GM12878 (cell line): ENCODE data around the gene SLC36A3. TPM values are rescaled to one million over a fixed set of nuclear protein-coding genes. Genes with fewer than 3 reads are reported as not detected.
A peak's percentile ranks its signal among the peaks of the same experiment; 100 is the strongest.

Experiments
- ATAC-seq: fragments of 200-7000 bp; cut with Tn5 transposase; 3 replicates; pipeline ENCODE4 v1.9.1; 2020; ENCODE audit warnings: mild to moderate bottlenecking, moderate library complexity
- BruUV-seq: library from RNA; stranded (reverse); fragments of 400-500 nt; replicated peaks from 2 replicates; lab custom pipeline; 2021; lab: Mats Ljungman, UMichigan
- CTCF ChIA-PET: fragments of 300-600 bp; sonication (Branson Sonifier 250); formaldehyde crosslinking; extraction: SDS; loops from one replicate; lab custom pipeline; 2021; ENCODE audit warnings: inconsistent platforms; lab: Yijun Ruan, JAX
- POLR2A ChIA-PET: fragments of 350-600 bp; formaldehyde crosslinking; extraction: SDS; loops from one replicate; lab custom pipeline; 2021; ENCODE audit warnings: inconsistent platforms; lab: Charles Lee
- RAD21 ChIA-PET: fragments of 300-600 bp; sonication (Branson Sonifier 250); formaldehyde crosslinking; loops from one replicate; lab custom pipeline; 2023; ENCODE audit warnings: antibody characterized with exemption; ENCODE audit not compliant: unreplicated experiment; lab: Charles Lee
- SMC1A ChIA-PET: fragments of 300-600 bp; sonication (Branson Sonifier 250); formaldehyde crosslinking; loops from one replicate; lab custom pipeline; 2023; ENCODE audit not compliant: unreplicated experiment, uncharacterized antibody; lab: Charles Lee
- DNase-seq: peaks from one replicate; pipeline ENCODE4 v3.0.0-alpha.2; 2011; ENCODE audit warnings: low read depth, low spot score
- FAIRE-seq: peaks from 3 replicates; lab custom pipeline; 2011; peaks lifted over from hg19 to GRCh38; lab: Jason Lieb, UNC
- H2AFZ ChIP-seq: 2 replicates; pipeline ENCODE4 v1.6.0; 2011; ENCODE audit warnings: low read depth, low read length, control low read depth; ENCODE audit not compliant: control insufficient read depth
- H3K27ac ChIP-seq: 2 replicates; pipeline ENCODE4 v1.5.1; 2011; ENCODE audit warnings: control low read depth; ENCODE audit not compliant: control insufficient read depth, insufficient read depth
- H3K27me3 ChIP-seq, 2 experiments: replicated peaks in 1 of 2; 2 replicates each; pipeline versions ENCODE4 v1.6.0 to v1.6.1; 2011; ENCODE audit warnings: low read length in 1 of 2; ENCODE audit not compliant: control insufficient read depth in 2 of 2, insufficient read depth in 2 of 2
- H3K36me3 ChIP-seq, 2 experiments: 2 replicates each; pipeline ENCODE4 v1.5.1; 2011; ENCODE audit warnings: low read length in 1 of 2; ENCODE audit not compliant: control insufficient read depth in 2 of 2, insufficient read depth in 2 of 2
- H3K4me1 ChIP-seq: 2 replicates; pipeline ENCODE4 v1.6.1; 2011; ENCODE audit warnings: mild to moderate bottlenecking, low read length, moderate library complexity, mixed read lengths; ENCODE audit not compliant: control insufficient read depth, insufficient read depth
- H3K4me2 ChIP-seq: 2 replicates; pipeline ENCODE4 v1.6.0; 2011; ENCODE audit warnings: control low read depth; ENCODE audit not compliant: control insufficient read depth, insufficient read depth
- H3K4me3 ChIP-seq: fragments of 200-600 bp; sonication (generic); 2 replicates; pipeline ENCODE4 v1.5.1; 2016
- H3K79me2 ChIP-seq: 2 replicates; pipeline ENCODE4 v1.6.0; 2011; ENCODE audit warnings: low read length; ENCODE audit not compliant: control insufficient read depth, insufficient read depth
- H3K9ac ChIP-seq: 2 replicates; pipeline ENCODE4 v1.8.0; 2011; ENCODE audit warnings: low read length, control low read depth, mixed read lengths; ENCODE audit not compliant: control insufficient read depth, insufficient read depth
- H3K9me3 ChIP-seq: replicated peaks from 3 replicates; pipeline ENCODE4 v1.5.1; 2011; ENCODE audit warnings: mild to moderate bottlenecking, low read length; ENCODE audit not compliant: control insufficient read depth, insufficient read depth
- H4K20me1 ChIP-seq: 2 replicates; pipeline ENCODE4 v1.6.0; 2011; ENCODE audit not compliant: control insufficient read depth, insufficient read depth
- ASH2L ChIP-seq: fragments of 300-600, 200-600 bp; sonication (generic); IDR thresholded peaks from 2 replicates; pipeline ENCODE4 v1.6.1; 2017; ENCODE audit warnings: low read depth, mild to moderate bottlenecking, borderline replicate concordance
- ATF2 ChIP-seq: IDR thresholded peaks from 2 replicates; pipeline ENCODE4 v1.6.1; 2012; ENCODE audit warnings: low read length, inconsistent platforms
- BCL11A ChIP-seq: IDR thresholded peaks from 2 replicates; pipeline ENCODE4 v1.6.1; 2011; ENCODE audit warnings: low read depth, low read length
- CTCF ChIP-seq, 3 experiments: IDR thresholded peaks in 2 of 3; conservative IDR thresholded peaks in 1 of 3; 2 replicates each; pipeline ENCODE4 v1.5.1; 2011; ENCODE audit warnings: low read depth in 3 of 3, low read length in 3 of 3, mild to moderate bottlenecking in 3 of 3, control low read depth in 2 of 3, moderate library complexity in 2 of 3, inconsistent platforms in 1 of 3, mixed read lengths in 1 of 3; ENCODE audit not compliant: control insufficient read depth in 2 of 3, insufficient read depth in 1 of 3; ENCODE audit errors: extremely low read depth in 1 of 3
- E2F4 ChIP-seq: IDR thresholded peaks from 2 replicates; pipeline ENCODE4 v1.6.1; 2012; ENCODE audit warnings: low read depth, low read length, improper control_type of control experiment
- HDAC2 ChIP-seq: fragments of 200-600 bp; sonication (generic); IDR thresholded peaks from 2 replicates; pipeline ENCODE4 v1.6.1; 2017
- HSF1 ChIP-seq: fragments of 150-350 bp; IDR thresholded peaks from 2 replicates; pipeline ENCODE4 v1.6.1; 2014; ENCODE audit warnings: mild to moderate bottlenecking, low read depth, low read length
- IKZF1 ChIP-seq: fragments of 450-650 bp; conservative IDR thresholded peaks from 2 replicates; pipeline ENCODE4 v1.6.1; 2017; ENCODE audit warnings: antibody characterized with exemption, mild to moderate bottlenecking
- IKZF2 ChIP-seq, 2 experiments: fragments of 450-650 bp; IDR thresholded peaks; 2 replicates each; pipeline ENCODE4 v1.6.1; 2017; ENCODE audit warnings: mild to moderate bottlenecking in 2 of 2, moderate library complexity in 2 of 2
- POLR2A ChIP-seq: IDR thresholded peaks from 2 replicates; pipeline ENCODE4 v1.6.1; 2011; ENCODE audit warnings: low read depth, mild to moderate bottlenecking, low read length
- RB1 ChIP-seq: fragments of 450-650 bp; formaldehyde crosslinking; IDR thresholded peaks from 2 replicates; pipeline ENCODE4 v1.6.1; 2017; ENCODE audit warnings: mild to moderate bottlenecking, borderline replicate concordance
- YBX1 ChIP-seq: fragments of 450-650 bp; IDR thresholded peaks from 2 replicates; pipeline ENCODE4 v1.6.1; 2016; ENCODE audit warnings: antibody characterized with exemption
- ZBTB11 ChIP-seq: fragments of 450-650 bp; formaldehyde crosslinking; IDR thresholded peaks from 2 replicates; pipeline ENCODE4 v1.5.0; 2022; ENCODE audit warnings: mild to moderate bottlenecking, missing genetic modification characterization
- WGBS: methylation state at CpG from one replicate; pipeline ENCODE4 v1.1.6; 2016; ENCODE audit warnings: low lambda C conversion rate; ENCODE audit not compliant: insufficient replicate concordance, insufficient coverage; ENCODE audit errors: missing lambda C conversion rate; 5-methylcytosine and 5-hydroxymethylcytosine counted together
- in situ Hi-C: fragments of 300-500 bp; cut with MboI; formaldehyde crosslinking; loops from 9 replicates; pipeline ENCODE4 v1.14.3; 2018; ENCODE audit warnings: mixed read lengths
- intact Hi-C: fragments of 100-400 bp; cut with micrococcal nuclease; formaldehyde crosslinking; loops from one replicate; pipeline ENCODE4 v1.14.2; 2022; ENCODE audit not compliant: unreplicated experiment
- polyA plus RNA-seq, 11 experiments: library from polyadenylated mRNA; depleted of rRNA in 4 of 11; unstranded in 6 of 11; stranded (reverse) in 5 of 11; fragments of >200 nt; fragmentation: Nextera tagmentation in 4 of 11; fragmentation: Illumina TruSeq in 1 of 11; extraction: Ambion mirVana in 4 of 11; extraction: Trizol in 1 of 11; gene quantifications; 1 replicate in 1 of 11; 2 replicates in 10 of 11; pipeline versions ENCODE4 v1.2.1 to v1.2.3, GENCODE V29; 2011 to 2016; ENCODE audit warnings: inconsistent platforms in 2 of 11, missing spikeins in 2 of 11, low read depth in 1 of 11
- total RNA-seq, 4 experiments: library from RNA; depleted of rRNA in 3 of 4; stranded (reverse); fragments of >200 nt in 3 of 4; fragmentation: Illumina TruSeq in 1 of 4; extraction: Trizol in 1 of 4; gene quantifications; 2 replicates each; pipeline versions ENCODE4 v1.2.1 to v1.2.3, GENCODE V29; 2013 to 2021

SLC36A3 gene
- total and polyA plus RNA-seq, 10 of the 15 experiments (the other 5 are each of a cell fraction or from before 2014, with no cell fraction given), result 0.03 TPM; not detected in 9

GRCh38 chr5:151285683-151286082, 17.9 kb downstream of the SLC36A3 start (continued):
- TF ChIP-seq ZBTB11 (CRISPR knock-in tag), result no peak
- TF ChIP-seq RB1, result no peak
- TF ChIP-seq HDAC2, result no peak
- no peak for TF ChIP-seq YBX1

- Histone ChIP-seq H3K79me2 (no peaks in the 10 kb centered on the region), H3K4me3 (no peak overlapping the region), H3K36me3 (no peaks in the 10 kb centered on the region), H3K9ac (no peak overlapping the region), H3K27me3 (no peaks in the 10 kb centered on the region), H3K4me2 (no peak overlapping the region), H2AFZ (no peak overlapping the region), H3K9me3 (no peaks in the 10 kb centered on the region), H3K4me1 (no peaks in the 10 kb centered on the region), H4K20me1 (no peaks in the 10 kb centered on the region), H3K27ac (no peak overlapping the region)
- ChIA-PET RAD21 (interaction anchor here (0.9 kb wide), 1 partner anchor 232 kb away, joined by 3 read pairs; no protein-coding TSS in a partner anchor), POLR2A (no interaction called here), SMC1A (interaction anchor here (0.9 to 2.5 kb wide), 2 partner anchors 9 to 121 kb away, joined by 3 to 8 read pairs; no protein-coding TSS in a partner anchor), CTCF (interaction anchor here (0.9 to 2.0 kb wide), 5 partner anchors 9 to 32 kb away, joined by 3 to 8 read pairs (median 5); no protein-coding TSS in a partner anchor)
- WGBS, result 41% methylated on average over 8 of the region's 8 CpGs
- peak; percentile 64 for ATAC-seq
- no peak for FAIRE-seq
- no peak for DNase-seq
- in situ Hi-C loops (no loop called here), intact Hi-C loops (no loop called here)
- BruUV-seq, result no TSS peak
- TF ChIP-seq HSF1 (no peak), IKZF2 (IDR thresholded peaks at IDR 0.05) (no peak), CTCF (IDR thresholded peaks at IDR 0.05 in 2 of 3, conservative IDR thresholded peaks at IDR 0.05 in 1 of 3; ENCODE audit: control insufficient read depth in 2 of 3, extremely low read depth in 1 of 3, insufficient read depth in 1 of 3, low read depth in 3 of 3, low read length in 3 of 3) (peak; percentile 26 to 66 (median 46)), POLR2A (no peak), BCL11A (no peak), ASH2L (no peak), ATF2 (no peak), IKZF1 (no peak), E2F4 (no peak)
These were observed 19.1 kb downstream of the SLC36A3 start for GRCh38 chr5:151284392-151284967.
